Caco-2 (cell line): ENCODE results near the gene MCTP1. TPM values are rescaled to one million over a fixed set of nuclear protein-coding genes. Genes with fewer than 3 reads are reported as not detected.

Source experiments
- BruUV-seq: library from RNA; stranded (reverse); fragments of 400-500 nt; replicated peaks from 2 replicates; lab custom pipeline; 2021; lab: Mats Ljungman, UMichigan
- CTCF ChIA-PET: fragments of 300-600 bp; sonication (Branson Sonifier 250); formaldehyde crosslinking; loops from one replicate; lab custom pipeline; 2022; ENCODE audit warnings: antibody characterized with exemption; lab: Charles Lee
- POLR2A ChIA-PET: fragments of 300-600 bp; sonication (Branson Sonifier 250); formaldehyde crosslinking; loops from one replicate; lab custom pipeline; 2022; ENCODE audit warnings: antibody characterized with exemption; lab: Charles Lee
- DNase-seq, 2 experiments: peaks; one replicate each; pipeline versions ENCODE4 v3.0.0 to v3.0.0-alpha.2; 2020 to 2022
- H3K27me3 ChIP-seq: replicated peaks from 2 replicates; pipeline ENCODE4 v1.6.0; 2011; ENCODE audit warnings: low read length; ENCODE audit not compliant: control insufficient read depth, insufficient read depth
- H3K36me3 ChIP-seq: 2 replicates; pipeline ENCODE4 v1.5.1; 2011; ENCODE audit warnings: low read length; ENCODE audit not compliant: control insufficient read depth, insufficient read depth
- H3K4me1 ChIP-seq: fragments of 250-450 bp; sonication (Bioruptor Pico); 2 replicates; pipeline ENCODE4 v1.5.1; 2020; ENCODE audit warnings: mild to moderate bottlenecking
- H3K4me3 ChIP-seq: 2 replicates; pipeline ENCODE4 v1.5.1; 2011; ENCODE audit warnings: low read depth, mild to moderate bottlenecking, control low read depth, low read length
- H3K9me3 ChIP-seq: fragments of 250-450 bp; sonication (Bioruptor Pico); 2 replicates; pipeline ENCODE4 v1.5.1; 2020; ENCODE audit warnings: mild to moderate bottlenecking, moderate library complexity
- H3K27ac Mint-ChIP-seq: one replicate; pipeline ENCODE4 v1.8.0; 2022; ENCODE audit warnings: mixed read lengths; ENCODE audit not compliant: unreplicated experiment
- H3K27me3 Mint-ChIP-seq: one replicate; pipeline ENCODE4 v1.8.0; 2022; ENCODE audit warnings: mixed read lengths; ENCODE audit not compliant: insufficient read depth, unreplicated experiment
- H3K36me3 Mint-ChIP-seq: one replicate; pipeline ENCODE4 v1.8.0; 2022; ENCODE audit warnings: mild to moderate bottlenecking, mixed read lengths; ENCODE audit not compliant: insufficient read depth, unreplicated experiment
- H3K4me1 Mint-ChIP-seq: one replicate; pipeline ENCODE4 v1.8.0; 2022; ENCODE audit warnings: low read depth, mixed read lengths; ENCODE audit not compliant: unreplicated experiment
- H3K4me3 Mint-ChIP-seq: one replicate; pipeline ENCODE4 v1.8.0; 2022; ENCODE audit warnings: mild to moderate bottlenecking, moderate library complexity, mixed read lengths; ENCODE audit not compliant: unreplicated experiment
- H3K9me3 Mint-ChIP-seq: one replicate; pipeline ENCODE4 v1.8.0; 2022; ENCODE audit warnings: mixed read lengths; ENCODE audit not compliant: unreplicated experiment
- CTCF ChIP-seq, 2 experiments: fragments of 200-600 bp in 1 of 2; IDR thresholded peaks; 1 replicate in 1 of 2; 2 replicates in 1 of 2; pipeline versions ENCODE4 v1.5.1 to v1.8.0; 2011 to 2022; ENCODE audit warnings: antibody characterized with exemption in 1 of 2, control low read depth in 1 of 2, inconsistent platforms in 1 of 2, low read depth in 1 of 2, low read length in 1 of 2, mild to moderate bottlenecking in 1 of 2, moderate library complexity in 1 of 2; ENCODE audit not compliant: insufficient read depth in 1 of 2, severe bottlenecking in 1 of 2, unreplicated experiment in 1 of 2
- intact Hi-C: fragments of 100-400 bp; cut with micrococcal nuclease; formaldehyde crosslinking; loops from one replicate; pipeline ENCODE4 v1.10.0; 2022; ENCODE audit not compliant: unreplicated experiment
- total RNA-seq: library from RNA; stranded (reverse); gene quantifications from 2 replicates; pipeline ENCODE4 v1.2.3, GENCODE V29; 2022

The MCTP1 gene
- total RNA-seq, 1 experiment from 2014 or later, result 3.2 TPM

GRCh38 chr5:94901191-94901979 is 383.5 kb downstream of the MCTP1 start:
- Mint-ChIP-seq H3K4me3 (no peak overlapping the region), H3K27ac (no peak overlapping the region), H3K9me3 (no peaks in the 10 kb centered on the region), H3K36me3 (no peaks in the 10 kb centered on the region), H3K27me3 (peaks cover 5% of the 10 kb centered on the region), H3K4me1 (no peaks in the 10 kb centered on the region)
- no peak for DNase-seq
- ChIA-PET POLR2A (no interaction called here), CTCF (no interaction called here)
- Histone ChIP-seq H3K4me1 (no peaks in the 10 kb centered on the region), H3K36me3 (no peaks in the 10 kb centered on the region), H3K9me3 (no peaks in the 10 kb centered on the region), H3K27me3 (no peaks in the 10 kb centered on the region), H3K4me3 (no peak overlapping the region)
- no peak for TF ChIP-seq CTCF (IDR thresholded peaks at IDR 0.05; ENCODE audit: insufficient read depth in 1 of 2, low read depth in 1 of 2, low read length in 1 of 2, severe bottlenecking in 1 of 2, unreplicated experiment in 1 of 2)
- intact Hi-C loops, result no loop called here
- BruUV-seq, result no TSS peak

- Mint-ChIP-seq H3K4me3 (no peak overlapping the region), H3K27me3 (peaks cover 15% of the 10 kb centered on the region), H3K4me1 (no peaks in the 10 kb centered on the region), H3K9me3 (no peaks in the 10 kb centered on the region), H3K36me3 (no peaks in the 10 kb centered on the region), H3K27ac (no peak overlapping the region)
- Histone ChIP-seq H3K4me3 (no peak overlapping the region), H3K9me3 (no peaks in the 10 kb centered on the region), H3K36me3 (no peaks in the 10 kb centered on the region), H3K27me3 (no peaks in the 10 kb centered on the region), H3K4me1 (no peaks in the 10 kb centered on the region)
- DNase-seq, result no peak
- POLR2A ChIA-PET, result no interaction called here
- intact Hi-C loops, result no loop called here
- CTCF ChIA-PET, result no interaction called here
- BruUV-seq, result no TSS peak
- TF ChIP-seq CTCF (IDR thresholded peaks at IDR 0.05; ENCODE audit: insufficient read depth in 1 of 2, low read depth in 1 of 2, low read length in 1 of 2, severe bottlenecking in 1 of 2, unreplicated experiment in 1 of 2), result no peak
Observed at GRCh38 chr5:94900006-94900505, 384.8 kb downstream of the MCTP1 start.

GRCh38 chr5:94893412-94894135 is 391.3 kb downstream of the MCTP1 start:
- Mint-ChIP-seq H3K4me1 (no peaks in the 10 kb centered on the region), H3K27ac (no peak overlapping the region), H3K9me3 (no peaks in the 10 kb centered on the region), H3K27me3 (peaks cover 12% of the 10 kb centered on the region), H3K36me3 (no peaks in the 10 kb centered on the region), H3K4me3 (no peak overlapping the region)
- Histone ChIP-seq H3K4me1 (no peaks in the 10 kb centered on the region), H3K9me3 (no peaks in the 10 kb centered on the region), H3K36me3 (no peaks in the 10 kb centered on the region), H3K27me3 (no peaks in the 10 kb centered on the region), H3K4me3 (no peak overlapping the region)
- ChIA-PET POLR2A (interaction anchor here (0.5 kb wide), 1 partner anchor 1872 kb away, joined by 10 read pairs; no protein-coding TSS in a partner anchor), CTCF (interaction anchor here (1.1 kb wide), 1 partner anchor 62 kb away, joined by 3 read pairs; no protein-coding TSS in a partner anchor)
- no peak for DNase-seq
- peak in 1 of 2 experiments; percentile 16 for TF ChIP-seq CTCF (IDR thresholded peaks at IDR 0.05; ENCODE audit: insufficient read depth in 1 of 2, low read depth in 1 of 2, low read length in 1 of 2, severe bottlenecking in 1 of 2, unreplicated experiment in 1 of 2)
- intact Hi-C loops, result no loop called here
- BruUV-seq, result no TSS peak
